HL-60/S4 treated with retinoic acid at 250 ng/mL for 4 days and 3 days (cell line): Measurements from ENCODE around the gene GAS1.

Source experiments
- in situ Hi-C: fragments of 300-500 bp; cut with MboI; formaldehyde crosslinking; loops from 2 replicates; pipeline ENCODE4 v1.7.0; 2022; ENCODE audit warnings: low sequenced_read_pairs

The GAS1 gene

GRCh38 chr9:86947146-86948073 lies at the start of gene GAS1:
Gene GAS1 (minus strand): TSS chr9:86947506. CDS start chr9:86946779, 727 bp downstream.
- in situ Hi-C loops: no loop called here

DNA sequence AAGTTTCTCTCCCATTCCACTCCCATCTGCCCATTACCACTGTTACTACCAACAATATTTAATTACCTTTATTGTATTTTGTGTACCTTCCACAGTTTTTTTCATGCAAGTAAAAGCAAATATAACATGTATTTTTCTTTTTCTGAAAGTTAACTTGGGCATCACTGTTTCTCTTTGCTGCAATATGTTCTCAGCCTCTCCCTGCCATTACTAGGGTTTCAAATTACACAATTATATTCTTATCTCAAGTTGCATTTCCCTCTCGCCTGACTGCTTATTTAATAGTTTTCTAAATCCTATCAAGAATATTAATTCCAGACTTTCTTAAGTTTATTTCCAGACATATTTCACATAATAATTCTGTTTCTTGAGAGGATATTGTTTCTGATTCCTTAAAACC lies 46.9 kb upstream of the GAS1 start:
- in situ Hi-C loops: no loop called here

GRCh38 chr9:86993830-86994229 lies 46.5 kb upstream of the GAS1 start:
- in situ Hi-C loops: no loop called here

GRCh38 chr9:86991077-86991476 lies 43.8 kb upstream of the GAS1 start:
- in situ Hi-C loops: no loop called here

- in situ Hi-C loops: no loop called here
These were observed 43.0 kb upstream of the GAS1 start for GRCh38 chr9:86990290-86990689.

- in situ Hi-C loops: no loop called here
These were observed 40.6 kb upstream of the GAS1 start for GRCh38 chr9:86987900-86988299.

GRCh38 chr9:86985132-86985647 lies 37.9 kb upstream of the GAS1 start:
- in situ Hi-C loops: no loop called here

DNA sequence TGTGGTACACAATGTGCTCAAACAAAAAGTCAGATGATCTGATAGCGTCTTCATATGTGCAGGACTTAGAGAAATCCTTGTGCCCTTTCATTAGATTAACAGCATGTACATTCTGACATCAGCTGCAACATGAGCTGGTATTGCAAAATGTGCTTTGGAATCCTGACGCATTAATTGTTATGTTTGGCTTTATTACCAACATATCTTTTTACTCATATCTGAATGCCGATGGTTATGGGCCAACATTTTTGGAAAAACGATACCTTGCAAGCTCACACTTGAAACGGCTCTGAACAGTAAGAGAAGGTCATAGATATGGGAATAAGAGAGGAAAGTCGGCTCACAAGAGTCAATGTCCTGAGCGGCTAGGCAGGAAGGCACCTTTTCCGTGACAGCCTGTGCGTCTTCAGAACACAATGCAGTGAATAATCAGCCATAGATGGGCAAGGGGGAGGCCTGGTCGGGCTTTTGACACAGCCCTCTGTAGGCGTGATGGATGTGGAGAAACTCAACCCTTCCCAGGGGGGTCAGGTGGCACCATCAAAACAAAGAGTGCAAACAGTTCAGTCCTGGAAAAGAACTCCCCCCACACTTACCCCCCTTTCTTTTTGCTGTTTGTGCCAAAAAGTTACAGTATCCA lies 36.4 kb upstream of the GAS1 start:
- in situ Hi-C loops: no loop called here

GRCh38 chr9:86983249-86983619 lies 35.9 kb upstream of the GAS1 start:
- in situ Hi-C loops: no loop called here

- in situ Hi-C loops: no loop called here
These were observed 33.5 kb upstream of the GAS1 start for GRCh38 chr9:86980802-86981201.

GRCh38 chr9:86979657-86980056 lies 32.4 kb upstream of the GAS1 start:
- in situ Hi-C loops: no loop called here

DNA sequence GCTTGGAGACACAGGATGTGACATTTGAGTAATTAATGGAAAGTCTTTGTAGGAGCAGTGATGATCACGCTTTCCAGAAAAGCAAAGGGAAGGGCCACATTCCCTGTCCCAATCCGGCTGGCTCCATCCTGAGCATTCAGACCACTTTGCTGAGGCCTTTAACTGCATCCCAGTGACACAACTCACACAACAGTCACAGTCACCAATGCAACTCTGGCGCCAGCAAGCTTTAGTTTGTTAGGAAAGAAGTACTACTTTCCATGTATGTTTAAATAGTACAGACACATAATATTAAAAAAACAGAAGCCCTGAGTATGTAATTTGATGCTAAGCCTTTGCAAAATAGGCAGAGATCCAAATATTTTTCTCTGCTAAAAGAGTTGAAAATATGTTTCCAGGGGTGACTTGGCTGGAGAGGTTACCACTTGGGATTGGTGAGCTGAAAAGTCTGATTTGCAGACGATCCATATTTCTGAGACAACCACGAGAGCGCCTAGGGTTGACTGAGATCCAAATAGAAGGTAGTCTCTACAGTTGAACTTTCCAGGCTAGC lies 31.7 kb upstream of the GAS1 start:
- in situ Hi-C loops: no loop called here

DNA sequence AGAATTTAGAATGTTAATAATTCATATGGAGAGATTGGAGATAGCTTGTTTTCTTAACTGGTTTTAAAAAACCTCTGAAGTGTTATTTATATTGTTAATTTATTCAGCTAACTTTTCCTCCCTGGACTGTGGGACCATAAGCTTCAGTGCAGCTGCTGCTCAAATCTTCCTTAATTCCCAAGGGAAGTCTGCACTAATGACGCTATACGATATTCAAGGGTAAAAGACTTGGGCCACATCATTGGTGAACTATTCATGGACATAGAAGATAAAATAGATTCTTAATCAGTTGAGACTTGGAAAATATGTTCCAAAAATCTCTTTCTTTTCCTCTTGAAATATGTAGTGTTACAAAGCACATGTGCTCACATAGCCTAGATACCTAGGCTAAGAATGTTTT lies 31.1 kb upstream of the GAS1 start:
- in situ Hi-C loops: no loop called here

GRCh38 chr9:86977205-86977835 lies 30.0 kb upstream of the GAS1 start:
- in situ Hi-C loops: no loop called here

- in situ Hi-C loops: no loop called here
These were observed 28.3 kb upstream of the GAS1 start for GRCh38 chr9:86975606-86976005.

DNA sequence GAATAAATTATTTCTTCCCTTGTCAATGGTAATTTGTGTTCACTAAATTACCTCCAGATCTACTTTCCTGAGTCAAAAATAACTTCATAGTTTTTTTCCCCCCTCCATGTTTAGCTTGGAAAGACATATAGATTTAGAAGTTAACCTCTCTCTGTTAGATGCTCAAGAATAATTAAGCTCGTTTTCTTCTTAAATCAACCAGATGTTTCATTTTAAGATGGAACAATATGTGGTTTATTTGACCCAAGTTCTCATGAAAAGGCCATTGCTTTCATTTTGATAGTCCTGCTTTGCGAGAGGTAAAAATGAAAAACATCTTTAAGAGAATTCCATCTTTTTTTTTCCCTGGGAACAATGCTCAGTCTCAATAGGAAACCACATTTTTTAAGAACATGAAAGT lies 27.7 kb upstream of the GAS1 start:
- in situ Hi-C loops: no loop called here

- in situ Hi-C loops: no loop called here
These were observed 27.1 kb upstream of the GAS1 start for GRCh38 chr9:86974421-86974820.

DNA sequence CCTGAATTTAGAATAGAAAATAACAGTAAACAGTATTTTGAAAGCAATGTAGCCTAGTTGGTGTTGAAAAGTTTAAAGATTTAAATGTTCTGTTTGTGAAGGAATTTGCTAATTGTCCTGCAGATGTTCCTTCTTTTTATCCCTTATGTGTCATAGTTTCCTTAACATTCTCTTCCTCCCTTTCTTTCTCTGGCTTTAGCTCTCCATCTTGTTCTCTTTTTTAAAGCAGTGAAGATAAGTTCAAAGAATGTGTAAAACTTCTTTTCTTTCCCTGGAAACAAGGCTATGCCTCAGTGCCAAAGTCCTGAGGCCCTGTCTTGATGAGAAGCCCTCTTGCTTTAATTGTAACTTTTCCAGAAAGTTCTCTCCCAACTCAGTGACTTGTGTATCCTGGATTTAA lies 24.4 kb upstream of the GAS1 start:
- in situ Hi-C loops: no loop called here

- in situ Hi-C loops: no loop called here
These were observed 21.1 kb upstream of the GAS1 start for GRCh38 chr9:86968258-86968920.

GRCh38 chr9:86966852-86967511 lies 19.7 kb upstream of the GAS1 start:
- in situ Hi-C loops: no loop called here
